ENCODE measurements around the gene TMEM8B. TPM values are rescaled to one million over a fixed set of nuclear protein-coding genes. Genes with fewer than 3 reads are reported as not detected.

Gene TMEM8B
- total RNA-seq, 1 experiment from 2014 or later = 6.4 TPM

DNA sequence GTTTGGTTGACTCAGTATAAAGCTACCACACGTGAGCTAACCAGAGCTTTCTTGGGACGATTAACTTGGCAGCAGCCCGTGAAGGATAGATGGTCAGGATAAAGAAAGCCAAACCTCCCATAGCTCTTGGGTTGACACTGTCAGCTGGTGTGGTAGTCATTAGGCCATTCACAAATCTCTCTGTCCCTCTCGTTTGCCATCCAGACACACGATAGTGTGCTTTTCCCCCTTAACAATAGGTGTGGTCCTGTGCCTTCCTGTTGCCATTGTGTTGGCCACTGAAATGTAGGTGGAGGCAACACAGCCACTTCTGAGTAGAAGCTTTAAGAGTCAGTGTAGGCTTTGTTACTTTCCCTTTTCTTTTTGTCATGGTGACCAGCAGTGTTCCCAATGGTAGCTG lies 29.4 kb downstream of the TMEM8B start:
- Histone ChIP-seq H3K9me2 (ENCODE audit: insufficient read depth) (no peaks in the 10 kb centered on the region), H3K4me1 (replicated peaks; ENCODE audit: insufficient read depth) (no peaks in the 10 kb centered on the region), H4K20me1 (ENCODE audit: insufficient read depth) (no peaks in the 10 kb centered on the region), H2AFZ (no peak overlapping the region), H3K9me3 (ENCODE audit: insufficient read depth, low read depth) (no peaks in the 10 kb centered on the region), H3K4me3 (no peak overlapping the region), H3K79me2 (ENCODE audit: low read depth) (no peaks in the 10 kb centered on the region), H3K27me3 (ENCODE audit: insufficient read depth, low read depth) (0 out of 2 replicates have a peak, but pooled peaks cover 7% of the 10 kb centered on the region), H3F3A (ENCODE audit: insufficient read depth, low read depth) (no peaks in the 10 kb centered on the region), H3K36me3 (ENCODE audit: low read depth) (no peaks in the 10 kb centered on the region), H3K27ac (no peak overlapping the region), H3K4me2 (no peak overlapping the region)
- BruUV-seq (replicated peaks) = no TSS peak
- CTCF ChIA-PET = interaction anchor here (0.6 kb wide), 1 partner anchor 134 kb away, joined by 5 read pairs; no protein-coding TSS in a partner anchor
- POLR2A ChIA-PET (ENCODE audit: unreplicated experiment) = no interaction called here
- no peak for TF ChIP-seq EZH2 (IDR thresholded peaks at IDR 0.05; ENCODE audit: low read depth)
- TF ChIP-seq, protein P1, sequence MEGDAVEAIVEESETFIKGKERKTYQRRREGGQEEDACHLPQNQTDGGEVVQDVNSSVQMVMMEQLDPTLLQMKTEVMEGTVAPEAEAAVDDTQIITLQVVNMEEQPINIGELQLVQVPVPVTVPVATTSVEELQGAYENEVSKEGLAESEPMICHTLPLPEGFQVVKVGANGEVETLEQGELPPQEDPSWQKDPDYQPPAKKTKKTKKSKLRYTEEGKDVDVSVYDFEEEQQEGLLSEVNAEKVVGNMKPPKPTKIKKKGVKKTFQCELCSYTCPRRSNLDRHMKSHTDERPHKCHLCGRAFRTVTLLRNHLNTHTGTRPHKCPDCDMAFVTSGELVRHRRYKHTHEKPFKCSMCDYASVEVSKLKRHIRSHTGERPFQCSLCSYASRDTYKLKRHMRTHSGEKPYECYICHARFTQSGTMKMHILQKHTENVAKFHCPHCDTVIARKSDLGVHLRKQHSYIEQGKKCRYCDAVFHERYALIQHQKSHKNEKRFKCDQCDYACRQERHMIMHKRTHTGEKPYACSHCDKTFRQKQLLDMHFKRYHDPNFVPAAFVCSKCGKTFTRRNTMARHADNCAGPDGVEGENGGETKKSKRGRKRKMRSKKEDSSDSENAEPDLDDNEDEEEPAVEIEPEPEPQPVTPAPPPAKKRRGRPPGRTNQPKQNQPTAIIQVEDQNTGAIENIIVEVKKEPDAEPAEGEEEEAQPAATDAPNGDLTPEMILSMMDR (conservative IDR thresholded peaks at IDR 0.05) = no peak
- no peak for DNase-seq
- intact Hi-C loops (cut with micrococcal nuclease; ENCODE audit: unreplicated experiment) = no loop called here

GRCh38 chr9:35859310-35859989 lies 30.4 kb downstream of the TMEM8B start:
- H3K36me3 ChIP-seq (ENCODE audit: low read depth) = no peaks in the 10 kb centered on the region
- DNase-seq = no peak
- POLR2A ChIA-PET (ENCODE audit: unreplicated experiment) = no interaction called here

DNA sequence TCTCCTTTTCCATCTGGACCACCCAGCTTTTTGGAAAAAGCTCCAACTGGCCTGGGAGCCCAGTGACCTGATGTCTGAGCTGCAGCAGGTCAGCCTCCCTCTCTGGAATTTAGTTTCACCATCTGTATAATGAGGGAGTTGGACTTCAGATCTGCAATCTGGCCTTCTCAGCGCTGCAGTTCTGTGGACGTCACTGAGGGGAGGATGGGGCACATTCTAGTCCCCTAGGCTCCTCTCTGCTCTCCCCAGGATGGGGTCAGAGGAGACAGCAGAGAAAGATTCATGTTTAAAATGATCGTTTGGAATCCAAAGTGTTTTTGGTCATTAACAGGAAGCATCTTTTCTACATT lies 30.9 kb downstream of the TMEM8B start:
- no peaks in the 10 kb centered on the region for H3K9me3 ChIP-seq (ENCODE audit: insufficient read depth, low read depth)
- ChIA-PET CTCF (no interaction called here), POLR2A (ENCODE audit: unreplicated experiment) (no interaction called here)
- H3K27ac ChIP-seq = no peak overlapping the region
- H3K9me2 ChIP-seq (ENCODE audit: insufficient read depth) = no peaks in the 10 kb centered on the region
- H4K20me1 ChIP-seq (ENCODE audit: insufficient read depth) = no peaks in the 10 kb centered on the region
- no peak for DNase-seq
- intact Hi-C loops (cut with micrococcal nuclease; ENCODE audit: unreplicated experiment) = no loop called here
- no peak overlapping the region for H3K4me2 ChIP-seq
- no peaks in the 10 kb centered on the region for H3K36me3 ChIP-seq (ENCODE audit: low read depth)
- H3K27me3 ChIP-seq (ENCODE audit: insufficient read depth, low read depth) = 0 out of 2 replicates have a peak, but pooled peaks cover 7% of the 10 kb centered on the region
- BruUV-seq (replicated peaks) = no TSS peak
- no peaks in the 10 kb centered on the region for H3F3A ChIP-seq (ENCODE audit: insufficient read depth, low read depth)
- TF ChIP-seq, protein P1 (conservative IDR thresholded peaks at IDR 0.05) = no peak
- no peak for TF ChIP-seq EZH2 (IDR thresholded peaks at IDR 0.05; ENCODE audit: low read depth)
- no peaks in the 10 kb centered on the region for H3K79me2 ChIP-seq (ENCODE audit: low read depth)
- no peak overlapping the region for H3K4me3 ChIP-seq
- H2AFZ ChIP-seq = no peak overlapping the region
- H3K4me1 ChIP-seq (replicated peaks; ENCODE audit: insufficient read depth) = no peaks in the 10 kb centered on the region

More at GRCh38 chr9:35859310-35859989, 30.4 kb downstream of the TMEM8B start:
- CTCF ChIA-PET = no interaction called here
- H3K4me2 ChIP-seq = no peak overlapping the region
- no peak overlapping the region for H2AFZ ChIP-seq
- H3K27me3 ChIP-seq (ENCODE audit: insufficient read depth, low read depth) = 0 out of 2 replicates have a peak, but pooled peaks cover 7% of the 10 kb centered on the region
- H3K9me2 ChIP-seq (ENCODE audit: insufficient read depth) = no peaks in the 10 kb centered on the region
- TF ChIP-seq EZH2 (IDR thresholded peaks at IDR 0.05; ENCODE audit: low read depth) = no peak
- TF ChIP-seq, protein P1 (conservative IDR thresholded peaks at IDR 0.05) = no peak
- BruUV-seq (replicated peaks) = no TSS peak
- no peaks in the 10 kb centered on the region for H3K79me2 ChIP-seq (ENCODE audit: low read depth)
- no peak overlapping the region for H3K4me3 ChIP-seq
- H4K20me1 ChIP-seq (ENCODE audit: insufficient read depth) = no peaks in the 10 kb centered on the region
- no peaks in the 10 kb centered on the region for H3K4me1 ChIP-seq (replicated peaks; ENCODE audit: insufficient read depth)
- no peak overlapping the region for H3K27ac ChIP-seq
- no peaks in the 10 kb centered on the region for H3K9me3 ChIP-seq (ENCODE audit: insufficient read depth, low read depth)
- intact Hi-C loops (cut with micrococcal nuclease; ENCODE audit: unreplicated experiment) = no loop called here
- H3F3A ChIP-seq (ENCODE audit: insufficient read depth, low read depth) = no peaks in the 10 kb centered on the region
